Stimulated activated CD4-positive, alpha-beta T cell treated with anti-CD3 and anti-CD28 coated beads, TNF-alpha, amount 100 ng/mL, for 1 hour (primary cell): ENCODE results near the gene C1GALT1.
A peak's percentile ranks its signal among the peaks of the same experiment; 100 is the strongest.
"Not testable (repeated sequence)": the region's sequence is repeated elsewhere in the genome, so short reads cannot be mapped to it uniquely, and the experiment has no call there.

Experiments used
- DNase-seq, 3 donors: peaks; one replicate each; pipeline ENCODE4 v3.0.0-alpha.2; 2020; ENCODE audit warnings: low read depth in 3 of 3, low spot score in 1 of 3

Gene C1GALT1

DNA sequence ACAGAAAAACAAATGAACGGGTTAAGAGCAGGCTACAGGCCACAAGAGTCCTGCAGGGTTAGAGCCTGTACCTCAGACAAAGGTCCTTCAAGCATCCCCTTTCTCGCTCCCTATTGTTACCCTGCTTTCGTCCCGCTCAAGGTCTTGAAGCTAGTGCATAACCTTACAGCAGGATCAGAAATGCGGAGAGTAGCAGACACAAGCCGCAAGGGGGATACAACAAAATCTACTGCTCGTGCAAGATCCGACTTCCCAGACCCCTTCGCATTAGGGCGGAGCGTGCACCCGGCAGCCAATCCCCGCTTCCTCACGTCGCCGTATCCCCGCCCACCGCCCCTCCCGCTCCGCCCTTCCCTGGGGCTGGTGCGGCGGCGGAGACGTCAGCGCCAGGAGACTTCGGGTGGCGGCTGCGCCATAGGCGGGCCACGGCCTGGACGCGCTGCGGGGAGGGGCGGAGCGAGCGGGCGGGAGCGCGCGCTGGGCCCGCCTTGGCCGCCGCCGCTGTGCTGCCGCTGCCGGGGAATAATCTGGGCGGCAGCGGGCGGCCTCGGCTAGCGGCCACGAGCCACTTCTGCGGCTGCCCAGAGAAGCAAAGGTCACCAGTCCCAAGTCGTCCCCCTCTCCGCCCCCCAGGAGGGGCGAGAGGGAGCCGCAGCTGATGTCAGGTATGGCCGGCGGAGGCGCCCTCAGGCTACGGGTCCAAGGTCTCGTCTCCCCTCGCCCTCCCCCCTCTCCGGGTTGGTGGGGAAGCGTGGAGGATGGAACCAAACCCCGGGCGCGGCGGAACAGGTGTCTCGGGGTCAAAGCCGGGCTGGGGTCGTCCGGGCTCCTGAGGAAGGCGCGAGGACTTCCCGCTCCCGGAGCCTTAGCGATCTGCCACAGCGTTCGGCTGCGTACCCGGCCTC is at the start of gene C1GALT1:
TSS of gene C1GALT1 (plus strand) at position 389 of the 905 bp plus-strand sequence. CDS start 51,776 bp downstream, outside the sequence.
- peak; percentile 94 to 97 (median 96) for DNase-seq

DNA sequence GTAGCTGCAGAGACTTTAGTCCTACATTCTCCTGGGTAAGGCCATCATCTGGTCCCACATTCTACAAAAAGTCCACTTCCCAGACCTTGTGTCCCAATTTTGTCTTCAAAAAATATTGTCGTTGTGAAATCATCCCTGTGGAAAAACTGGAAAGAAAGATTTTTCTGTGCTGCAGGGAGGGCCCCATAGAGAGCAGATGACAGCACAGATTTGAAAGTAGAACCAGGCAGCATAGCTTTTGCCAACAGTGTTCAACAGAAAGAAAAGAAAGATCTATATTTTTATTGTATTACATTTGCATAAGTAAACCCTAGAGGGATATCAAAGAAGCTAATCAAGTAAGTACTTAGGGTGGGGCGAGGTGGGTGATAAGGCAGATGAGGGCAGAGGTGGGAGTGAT is 48.3 kb upstream of the C1GALT1 start:
- no peak for DNase-seq

DNA sequence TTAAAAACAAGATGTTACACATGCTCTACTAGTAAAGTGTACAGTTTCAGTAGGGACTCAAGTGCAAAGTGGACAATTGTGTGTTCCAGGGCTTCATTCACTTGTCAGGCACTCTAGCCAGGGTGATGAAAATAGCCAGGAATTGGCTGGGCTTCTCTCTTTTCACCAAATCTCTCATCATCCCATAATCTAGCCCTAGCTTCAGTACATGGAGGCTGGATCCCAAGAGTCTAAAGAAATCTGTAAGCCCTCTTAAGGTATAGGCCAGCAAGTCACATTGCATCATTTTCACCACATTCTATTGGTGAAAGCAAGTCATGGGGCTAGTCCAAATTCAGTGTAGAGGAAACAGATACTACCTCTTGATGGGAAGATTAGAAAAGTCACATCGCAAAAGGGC is 47.3 kb upstream of the C1GALT1 start:
- DNase-seq, result no peak

DNA sequence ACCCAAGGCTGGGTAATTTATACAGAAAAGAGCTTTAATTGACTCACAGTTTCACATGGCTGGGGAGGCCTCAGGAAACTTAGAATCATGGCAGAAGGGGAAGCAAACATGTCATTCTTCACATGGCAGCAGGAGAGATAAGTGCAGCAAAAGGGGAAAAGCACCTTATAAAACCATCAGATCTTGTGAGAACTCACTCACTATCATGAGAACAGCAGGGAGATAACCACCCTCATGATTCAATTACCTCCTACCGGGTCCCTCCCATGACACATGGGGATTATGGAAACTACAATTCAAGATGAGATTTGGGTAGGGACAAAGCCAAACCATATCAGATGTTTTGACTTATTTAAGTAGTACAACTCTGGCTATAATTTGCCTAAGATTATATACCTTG is 46.4 kb upstream of the C1GALT1 start:
- DNase-seq, result not testable (repeated sequence)

DNA sequence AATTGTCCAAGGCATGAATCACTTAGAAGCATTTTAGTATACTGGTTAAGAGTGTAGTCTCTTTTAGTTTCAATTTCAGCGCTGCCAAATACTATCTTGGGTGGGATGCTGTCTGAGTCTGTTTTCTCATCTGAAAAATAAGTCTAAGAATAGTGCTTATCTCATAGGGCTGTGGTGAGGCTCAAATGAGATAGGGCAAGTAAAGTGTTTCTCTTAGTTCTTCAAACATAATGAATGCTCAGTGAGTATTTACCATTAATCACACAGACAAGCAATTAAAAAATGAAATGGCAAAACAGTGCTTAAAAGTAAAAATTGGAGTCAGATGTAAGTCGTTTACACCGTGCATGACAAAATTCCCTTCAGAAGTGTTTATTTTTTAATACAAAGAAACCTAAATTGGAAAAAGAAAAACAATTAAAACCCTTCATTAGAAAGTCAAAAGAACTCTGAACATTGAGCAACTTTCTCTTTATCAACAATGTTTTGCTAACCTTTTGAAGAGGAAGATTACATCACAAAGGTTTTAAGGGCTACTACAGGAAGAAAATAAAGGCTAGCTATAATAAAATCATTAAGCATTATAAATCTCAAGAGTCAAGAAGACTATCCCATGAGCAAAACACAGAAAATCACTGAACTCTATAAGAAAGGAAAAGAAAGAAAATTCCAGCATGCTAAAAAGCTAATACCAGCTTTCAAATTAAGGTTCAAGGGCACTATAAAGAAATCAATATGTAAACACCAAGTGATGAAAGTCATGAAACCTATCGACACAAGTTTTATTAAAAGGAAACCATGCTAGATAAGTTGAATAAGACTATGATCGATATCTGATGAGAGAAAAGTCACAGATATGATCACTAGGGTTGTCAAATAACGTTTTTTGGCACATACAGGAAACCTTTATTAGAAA is 45.6 kb upstream of the C1GALT1 start:
- no peak for DNase-seq

DNA sequence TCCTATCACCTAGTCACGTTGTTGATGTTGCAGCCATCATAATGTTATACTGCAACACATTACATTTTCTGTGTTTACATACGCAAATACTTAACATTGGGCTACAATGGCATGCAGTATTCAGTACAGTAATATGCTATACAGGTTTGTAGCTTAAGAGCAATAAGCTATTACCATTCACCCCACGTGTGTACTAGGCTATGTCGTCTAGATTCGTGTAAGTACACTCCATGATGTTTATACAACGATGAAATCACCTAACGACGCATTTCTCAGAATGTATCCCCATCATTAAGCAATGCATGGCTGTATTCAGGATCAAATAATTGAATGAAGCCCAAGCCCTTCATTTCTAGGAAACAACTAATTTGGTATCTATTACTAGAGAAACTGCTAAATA is 43.4 kb upstream of the C1GALT1 start:
- no peak for DNase-seq

DNA sequence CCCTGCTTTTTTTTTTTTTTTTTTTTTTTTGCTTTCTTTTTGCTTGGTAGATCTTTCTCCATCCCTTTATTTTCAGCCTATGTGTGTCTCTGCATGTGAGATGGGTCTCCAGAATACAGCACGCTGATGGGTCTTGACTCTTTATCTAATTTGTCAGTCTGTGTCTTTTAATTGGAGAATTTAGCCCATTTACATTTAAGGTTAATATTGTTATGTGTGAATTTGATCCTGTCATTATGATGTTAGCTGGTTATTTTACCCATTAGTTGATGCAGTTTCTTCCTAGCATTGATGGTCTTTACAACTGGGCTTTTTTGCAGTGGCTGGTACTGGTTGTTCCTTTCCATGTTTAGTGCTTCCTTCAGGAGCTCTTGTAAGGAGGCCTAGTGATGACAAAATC is 38.9 kb upstream of the C1GALT1 start:
- not testable (repeated sequence) for DNase-seq

DNA sequence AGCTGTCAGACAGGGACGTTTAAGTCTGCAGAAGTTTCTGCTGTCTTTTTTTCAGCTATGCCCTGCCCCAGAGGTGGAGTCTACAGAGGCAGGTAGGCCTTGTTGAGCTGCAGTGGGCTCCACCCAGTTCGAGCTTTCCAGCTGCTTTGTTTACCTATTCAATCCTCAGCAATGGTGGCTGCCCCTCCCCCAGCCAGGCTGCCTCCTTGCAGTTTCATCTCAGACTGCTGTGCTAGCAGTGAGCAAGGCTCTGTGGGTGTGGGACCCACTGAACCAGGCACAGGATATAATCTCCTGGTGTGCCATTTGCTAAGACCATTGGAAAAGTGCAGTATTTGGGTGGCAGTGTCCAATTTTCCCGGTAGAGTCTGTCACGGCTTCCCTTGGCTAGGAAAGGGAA is 37.2 kb upstream of the C1GALT1 start:
- not testable (repeated sequence) for DNase-seq

DNA sequence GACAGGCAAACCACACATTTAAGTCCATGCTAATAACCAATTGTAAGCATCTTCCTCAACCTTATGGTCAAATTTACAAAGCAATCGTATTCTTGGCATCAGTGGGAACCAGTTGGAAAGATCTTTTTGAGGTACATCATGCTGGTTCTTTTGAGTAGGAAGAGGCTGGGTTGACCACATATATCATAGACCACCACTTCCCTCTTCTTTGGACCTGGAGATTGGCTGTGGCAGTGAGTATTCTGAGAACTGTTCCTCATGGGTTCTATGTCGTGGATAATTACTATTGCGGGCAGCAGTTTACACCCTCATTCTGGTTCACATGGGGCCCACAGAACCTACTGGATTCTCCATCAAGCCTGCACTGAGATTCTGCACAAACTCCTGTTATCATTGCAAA is 35.5 kb upstream of the C1GALT1 start:
- no peak for DNase-seq

DNA sequence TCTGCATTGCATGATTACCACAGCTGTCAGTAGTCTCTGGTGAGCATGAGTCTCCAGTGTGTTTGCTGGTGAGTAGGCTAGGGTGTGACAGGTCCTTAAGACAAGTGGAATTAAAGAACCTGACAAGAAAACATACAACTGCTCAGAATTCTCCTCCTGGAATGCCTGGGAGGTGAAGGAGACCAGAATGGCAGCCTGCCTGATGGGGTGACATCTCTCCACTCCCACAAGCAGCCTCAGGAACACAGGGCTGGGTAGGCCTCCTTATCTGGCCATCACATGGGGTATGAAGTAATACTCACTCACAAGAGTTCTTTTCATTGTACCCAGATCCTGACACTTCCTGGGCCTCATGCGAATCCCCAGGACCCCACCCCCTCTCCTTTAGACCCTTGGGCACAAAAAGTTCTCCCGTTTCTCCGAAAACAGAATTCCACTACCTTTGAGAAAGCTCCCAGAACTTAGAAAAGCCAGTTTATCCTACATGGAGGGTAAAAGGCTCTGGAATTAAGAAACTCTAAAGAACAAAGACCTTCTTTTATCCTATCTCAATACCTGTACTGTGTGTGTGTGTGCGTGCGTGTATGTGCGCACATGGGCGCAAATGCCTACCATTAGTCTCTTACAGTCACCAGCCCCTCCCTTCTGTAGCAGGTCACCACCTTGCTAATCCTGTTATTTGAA is 33.4 kb upstream of the C1GALT1 start:
- no peak for DNase-seq

DNA sequence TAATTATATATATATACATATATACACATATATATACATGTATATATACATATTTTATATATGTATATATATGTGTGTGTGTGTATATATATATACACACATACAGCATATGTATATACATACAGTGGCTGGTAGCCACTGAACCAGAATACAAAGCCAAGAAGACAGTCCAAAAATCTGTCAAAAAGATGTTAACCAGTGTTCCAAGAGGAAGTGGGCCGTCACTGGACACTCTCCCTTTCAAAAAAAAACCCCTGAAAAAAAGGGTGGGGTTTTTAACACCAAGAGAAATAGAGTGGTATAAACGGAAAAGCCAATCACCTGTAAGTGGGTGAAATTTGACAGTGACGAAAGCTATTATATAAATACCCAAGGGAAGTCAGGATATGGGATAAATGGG is 31.1 kb upstream of the C1GALT1 start:
- DNase-seq, result no peak

DNA sequence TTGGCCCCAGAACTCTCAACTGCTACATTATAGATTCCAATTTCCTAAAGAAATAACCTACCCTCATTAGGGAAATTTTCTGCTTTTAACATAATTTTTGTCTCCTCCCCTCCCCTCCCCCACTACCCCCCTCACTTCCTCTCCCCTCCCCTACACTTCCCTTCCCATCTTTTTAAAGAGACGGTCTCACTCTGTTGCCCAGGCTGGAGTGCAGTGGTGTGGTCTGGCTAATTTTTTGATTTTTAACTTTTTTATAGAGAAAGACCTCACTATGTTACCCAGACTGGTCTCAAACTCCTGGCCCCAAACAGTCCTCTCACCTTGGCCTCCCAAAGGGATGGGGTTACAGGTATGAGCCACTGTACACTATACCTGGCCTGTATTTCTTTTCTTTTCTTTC is 30.5 kb upstream of the C1GALT1 start:
- no peak for DNase-seq

DNA sequence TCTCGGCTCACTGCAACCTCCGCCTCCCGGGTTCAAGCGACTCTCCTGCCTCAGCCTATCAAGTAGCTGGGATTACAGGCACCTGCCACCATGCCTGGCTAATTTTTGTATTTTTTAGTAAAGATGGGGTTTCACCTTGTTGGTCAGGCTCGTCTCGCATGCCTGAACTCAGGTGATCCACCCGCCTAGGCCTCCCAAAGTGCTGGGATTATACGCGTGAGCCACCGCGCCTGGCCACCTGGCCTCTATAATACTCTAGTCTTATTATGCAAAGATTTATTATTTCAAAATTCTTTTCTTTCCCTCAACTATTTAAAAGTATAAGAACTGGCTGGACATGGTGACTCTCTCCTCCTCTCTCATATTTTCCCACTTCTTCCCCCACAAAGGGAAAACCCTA is 30.0 kb upstream of the C1GALT1 start:
- no peak for DNase-seq

DNA sequence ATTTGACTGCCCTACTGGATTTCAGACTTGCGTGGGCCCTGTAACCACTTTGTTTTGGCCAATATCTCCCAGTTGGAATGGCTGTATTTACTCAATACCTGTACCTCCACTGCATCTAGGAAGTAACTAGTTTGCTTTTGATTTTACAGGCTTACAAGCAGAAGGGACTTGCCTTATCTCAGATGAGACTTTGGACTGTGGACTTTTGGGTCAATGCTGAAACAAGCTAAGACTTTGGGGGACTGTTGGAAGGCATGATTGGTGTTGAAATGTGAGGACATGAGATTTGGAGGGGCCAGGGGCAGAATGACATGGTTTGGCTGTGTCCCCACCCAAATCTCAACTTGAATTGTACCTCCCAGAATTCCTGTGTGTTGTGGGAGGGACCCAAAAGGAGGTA is 28.0 kb upstream of the C1GALT1 start:
- DNase-seq, result not testable (repeated sequence)

DNA sequence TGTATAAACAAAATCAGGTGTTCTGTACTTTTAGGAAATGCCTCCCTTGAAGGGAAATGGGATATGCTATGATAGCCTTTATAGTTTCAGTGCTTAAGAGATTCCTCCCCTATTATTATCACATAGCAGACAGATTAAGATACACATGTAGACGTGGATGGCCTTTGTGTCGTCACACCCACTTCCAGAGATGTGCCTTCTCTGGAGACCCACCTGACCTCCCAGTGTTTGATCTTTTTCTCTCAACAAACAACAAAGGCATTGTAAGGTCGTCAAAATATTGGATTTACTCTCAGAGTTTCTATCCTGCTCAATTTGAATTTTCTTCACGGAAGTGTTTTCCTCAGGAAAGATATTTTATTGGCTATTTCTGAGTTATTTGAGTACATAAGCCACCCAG is 25.7 kb upstream of the C1GALT1 start:
- DNase-seq, result no peak

DNA sequence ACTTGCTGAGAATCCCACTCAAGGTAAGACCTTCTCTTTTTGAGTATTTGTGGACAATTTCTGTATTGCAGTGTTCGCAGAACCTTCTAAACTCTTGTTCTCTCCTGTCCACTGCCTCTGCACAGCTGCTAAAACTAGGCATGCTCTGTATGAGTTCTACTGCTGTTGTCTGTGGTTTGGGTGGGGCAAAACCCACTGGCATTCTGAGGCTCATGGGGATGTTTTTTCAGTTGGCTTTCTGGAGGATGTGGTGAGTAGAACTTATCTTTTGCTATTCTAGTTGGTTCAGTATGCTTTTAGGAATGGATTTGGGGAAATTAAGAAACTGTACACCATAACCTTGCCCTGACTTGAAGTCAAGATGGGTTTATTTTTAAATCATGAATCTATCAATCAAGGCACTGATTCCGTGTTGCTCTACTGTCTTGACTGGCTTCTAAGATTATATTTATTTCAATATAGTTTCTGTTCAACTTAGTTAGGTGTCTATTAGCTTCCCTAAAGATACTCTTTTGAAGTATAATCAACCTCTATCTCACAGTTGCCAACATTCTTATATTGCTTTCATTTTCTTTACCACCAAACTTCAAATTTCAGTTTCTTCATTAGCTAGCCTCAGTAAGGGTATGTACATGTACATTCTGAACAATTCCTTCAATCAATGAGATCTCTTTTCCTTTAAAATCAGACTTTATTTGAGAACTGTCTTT is 25.0 kb upstream of the C1GALT1 start:
- DNase-seq, result peak in 2 of 3 donors; percentile 9 to 13

DNA sequence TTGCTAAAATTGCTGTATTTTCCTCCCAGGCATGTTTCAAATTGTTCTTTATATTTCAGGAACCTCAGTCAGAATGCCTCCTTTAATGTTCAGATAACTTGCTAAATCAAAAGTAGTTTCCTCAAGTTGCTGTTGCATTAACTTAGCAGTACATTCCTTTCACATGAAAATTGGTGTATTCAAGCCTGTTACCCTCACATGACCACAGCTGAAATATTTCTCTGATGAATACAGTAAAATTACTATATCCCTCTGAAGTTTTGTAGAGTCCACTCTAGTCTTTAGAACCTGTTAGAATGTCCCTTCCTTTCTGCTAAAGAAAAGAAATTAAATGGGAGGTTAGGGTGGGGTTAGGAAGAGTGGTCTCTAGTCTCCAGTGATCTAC is 24.5 kb upstream of the C1GALT1 start:
- DNase-seq, result no peak

DNA sequence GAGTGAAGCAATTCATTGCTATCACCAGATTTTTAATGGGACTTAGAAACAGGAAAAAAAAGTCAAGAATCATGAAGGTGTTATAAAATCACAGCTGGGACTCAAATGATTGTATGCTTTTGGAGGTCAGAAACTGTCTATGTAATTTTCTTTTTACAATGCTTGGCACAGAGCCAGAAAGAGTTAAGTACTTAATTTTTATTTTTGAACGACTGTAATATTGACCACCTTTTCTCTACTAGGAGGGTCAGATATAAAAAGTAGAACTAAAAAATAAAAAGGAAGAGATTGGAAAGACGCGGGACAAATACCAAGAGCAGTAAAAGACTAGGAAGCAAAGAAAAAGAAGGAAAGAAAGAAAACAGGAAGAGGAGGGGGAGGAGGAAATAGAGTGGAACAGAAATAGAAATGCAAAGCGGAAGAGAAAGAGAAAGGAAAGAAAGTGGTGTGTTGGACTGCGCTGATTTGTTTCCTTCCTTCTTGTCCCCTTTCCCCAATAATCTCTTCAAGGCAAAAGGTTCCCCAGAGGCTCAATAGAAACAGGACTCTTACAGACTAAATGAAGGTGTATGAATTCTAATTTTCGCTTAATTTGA is 23.2 kb upstream of the C1GALT1 start:
- no peak for DNase-seq

DNA sequence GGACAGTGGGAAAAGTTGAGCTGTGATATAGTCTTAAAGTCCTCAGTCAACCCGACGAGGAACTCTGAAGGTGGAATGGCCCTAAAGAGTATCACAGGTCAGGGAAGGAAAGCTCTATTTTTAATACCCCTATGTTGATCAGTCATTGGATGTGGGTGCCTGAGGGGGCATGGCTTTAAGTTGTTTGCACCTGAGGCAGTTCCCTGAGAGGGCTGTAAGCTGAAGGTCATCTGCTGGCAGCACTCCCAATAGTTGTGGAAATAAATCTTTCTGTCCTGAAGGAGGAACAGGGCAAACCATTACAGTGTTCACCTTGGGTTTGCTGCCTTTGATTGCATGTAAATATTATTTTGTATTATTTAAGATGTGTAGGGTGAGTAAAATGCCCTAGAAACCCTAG is 17.8 kb upstream of the C1GALT1 start:
- DNase-seq, result no peak

DNA sequence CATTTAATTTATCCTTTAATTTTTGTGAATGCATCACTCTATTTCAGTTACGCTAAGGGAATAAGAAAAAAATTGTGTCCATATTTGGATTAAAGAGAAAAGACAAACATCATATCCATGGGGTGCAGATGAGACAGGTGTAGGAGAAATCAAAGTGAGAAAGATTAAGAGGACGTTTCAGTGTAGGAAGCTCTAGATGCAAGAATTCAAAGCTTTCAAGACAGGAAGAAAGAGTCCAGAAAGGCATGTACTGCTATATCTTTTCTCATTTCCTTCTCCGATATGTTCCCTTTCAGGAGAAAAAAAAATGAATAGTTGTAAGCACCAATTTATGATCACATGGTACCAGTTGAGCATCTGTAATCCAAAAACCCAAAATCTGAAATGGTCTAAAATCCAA is 17.0 kb upstream of the C1GALT1 start:
- no peak for DNase-seq
